Uterus (tissue), 4 donors: Measurements from ENCODE around the gene HIVEP3. TPM values are rescaled to one million over a fixed set of nuclear protein-coding genes. Genes with fewer than 3 reads are reported as not detected.

Experiments
- DNase-seq, 2 donors: peaks; one replicate each; pipeline ENCODE4 v3.0.0-alpha.2; 2019 to 2020
- H3K27ac ChIP-seq, 2 donors: fragments of 200-600 bp; sonication (generic); 1 replicate in 1 of 2; 2 replicates in 1 of 2; pipeline ENCODE4 v1.5.1; 2016 to 2018
- H3K27me3 ChIP-seq, 2 donors: fragments of 200-600 bp; sonication (generic); one replicate each; pipeline ENCODE4 v1.5.1; 2018 to 2019; ENCODE audit warnings: control low read depth in 1 of 2
- H3K36me3 ChIP-seq, 2 donors: fragments of 200-600 bp; sonication (generic); one replicate each; pipeline ENCODE4 v1.5.1; 2019; ENCODE audit warnings: control low read depth in 1 of 2
- H3K4me1 ChIP-seq, 2 donors: fragments of 200-600 bp; sonication (generic); one replicate each; pipeline ENCODE4 v1.5.1; 2018 to 2019; ENCODE audit warnings: control low read depth in 1 of 2
- H3K4me3 ChIP-seq, 2 donors: fragments of 200-600 bp; sonication (generic); 1 replicate in 1 of 2; 2 replicates in 1 of 2; pipeline ENCODE4 v1.5.1; 2018 to 2019; ENCODE audit warnings: mild to moderate bottlenecking in 1 of 2
- H3K9me3 ChIP-seq, 2 donors: fragments of 200-600 bp; sonication (generic); one replicate each; pipeline ENCODE4 v1.5.1; 2019; ENCODE audit warnings: control low read depth in 1 of 2
- CTCF ChIP-seq, 4 experiments: fragments of 200-600 bp in 2 of 4; fragments of 450-650 bp in 2 of 4; sonication (generic) in 2 of 4; IDR thresholded peaks; one replicate each; pipeline ENCODE4 v1.5.1; 2016 to 2019; ENCODE audit warnings: antibody characterized with exemption in 4 of 4, mild to moderate bottlenecking in 2 of 4, moderate library complexity in 1 of 4
- POLR2A ChIP-seq, 2 donors: fragments of 450-650 bp; IDR thresholded peaks; one replicate each; pipeline ENCODE4 v1.6.1; 2016; ENCODE audit warnings: antibody characterized with exemption in 2 of 2, mild to moderate bottlenecking in 1 of 2, moderate library complexity in 1 of 2
- intact Hi-C: fragments of 100-400 bp; cut with DNase I; formaldehyde crosslinking; loops from one replicate; pipeline ENCODE4 v1.15.1; 2023; ENCODE audit warnings: low total_unique reads
- total RNA-seq, 4 donors: library from RNA; depleted of rRNA in 3 of 4; stranded (reverse); fragments of >200 nt in 3 of 4; gene quantifications; one replicate each; pipeline versions ENCODE4 v1.1.0 to v1.2.4, GENCODE V29; 2014 to 2023
- donor health status: DM: yes; HTN: yes; CAD: no.

The HIVEP3 gene
- total RNA-seq, 4 donors from 2014 or later, result 0.51 to 7.6 (median 2.9) TPM

GRCh38 chr1:41611068-41611931 lies 307.4 kb downstream of the HIVEP3 start:
- Histone ChIP-seq H3K9me3 (no peaks in the 10 kb centered on the region), H3K4me1 (peaks cover 0 to 5% of the 10 kb centered on the region in 2 donors), H3K27me3 (no peaks in the 10 kb centered on the region), H3K36me3 (no peaks in the 10 kb centered on the region), H3K27ac (no peak overlapping the region), H3K4me3 (no peak overlapping the region)
- intact Hi-C loops, result no loop called here
- no peak for DNase-seq
- no peak for TF ChIP-seq POLR2A (IDR thresholded peaks at IDR 0.05)
- TF ChIP-seq CTCF (IDR thresholded peaks at IDR 0.05), result no peak

GRCh38 chr1:41610361-41610760 lies 308.4 kb downstream of the HIVEP3 start:
- H3K36me3 ChIP-seq, result no peaks in the 10 kb centered on the region
- no peak for TF ChIP-seq CTCF (IDR thresholded peaks at IDR 0.05)
- no peak for TF ChIP-seq POLR2A (IDR thresholded peaks at IDR 0.05)

GRCh38 chr1:41609166-41609883 lies 309.4 kb downstream of the HIVEP3 start:
- DNase-seq, result no peak
- intact Hi-C loops, result no loop called here

More at GRCh38 chr1:41610361-41610760, 308.4 kb downstream of the HIVEP3 start:
- Histone ChIP-seq H3K9me3 (no peaks in the 10 kb centered on the region), H3K4me3 (no peak overlapping the region), H3K4me1 (peaks cover 0 to 5% of the 10 kb centered on the region in 2 donors), H3K27ac (no peak overlapping the region), H3K27me3 (no peaks in the 10 kb centered on the region)
- intact Hi-C loops, result no loop called here
- DNase-seq, result no peak

GRCh38 chr1:41608211-41608610 lies 310.5 kb downstream of the HIVEP3 start:
- no peaks in the 10 kb centered on the region for H3K4me1 ChIP-seq
- H3K27ac ChIP-seq, result no peak overlapping the region
- H3K4me3 ChIP-seq, result no peak overlapping the region
- DNase-seq, result no peak
- intact Hi-C loops, result no loop called here
- no peaks in the 10 kb centered on the region for H3K27me3 ChIP-seq
- H3K36me3 ChIP-seq, result no peaks in the 10 kb centered on the region
- H3K9me3 ChIP-seq, result no peaks in the 10 kb centered on the region
- TF ChIP-seq CTCF (IDR thresholded peaks at IDR 0.05) (no peak), POLR2A (IDR thresholded peaks at IDR 0.05) (no peak)

More at GRCh38 chr1:41609166-41609883, 309.4 kb downstream of the HIVEP3 start:
- H3K27ac ChIP-seq, result no peak overlapping the region
- no peaks in the 10 kb centered on the region for H3K27me3 ChIP-seq
- TF ChIP-seq CTCF (IDR thresholded peaks at IDR 0.05) (no peak), POLR2A (IDR thresholded peaks at IDR 0.05) (no peak)
- H3K4me1 ChIP-seq, result peaks cover 0 to 5% of the 10 kb centered on the region in 2 donors
- no peak overlapping the region for H3K4me3 ChIP-seq
- H3K36me3 ChIP-seq, result no peaks in the 10 kb centered on the region
- H3K9me3 ChIP-seq, result no peaks in the 10 kb centered on the region

- no peak for DNase-seq
- no peak overlapping the region for H3K4me3 ChIP-seq
- H3K4me1 ChIP-seq, result no peaks in the 10 kb centered on the region
- TF ChIP-seq CTCF (IDR thresholded peaks at IDR 0.05) (no peak), POLR2A (IDR thresholded peaks at IDR 0.05) (no peak)
- H3K27me3 ChIP-seq, result no peaks in the 10 kb centered on the region
- intact Hi-C loops, result no loop called here
- H3K9me3 ChIP-seq, result no peaks in the 10 kb centered on the region
- no peak overlapping the region for H3K27ac ChIP-seq
- H3K36me3 ChIP-seq, result no peaks in the 10 kb centered on the region
Observed at GRCh38 chr1:41607808-41608207, 310.9 kb downstream of the HIVEP3 start.
